ENCODE results near the gene OLIG2.

GRCh38 chr21:32994305-32994704, 31.4 kb upstream of the OLIG2 start:
- peak in 1 of 6 experiments; percentile 31 for TF ChIP-seq CTCF (IDR thresholded peaks at IDR 0.05)
- no peak for TF ChIP-seq POLR2A (IDR thresholded peaks at IDR 0.05)
